GM12878 (cell line): Measurements from ENCODE around the gene CLEC4M. TPM values are rescaled to one million over a fixed set of nuclear protein-coding genes. Genes with fewer than 3 reads are reported as not detected.
A peak's percentile ranks its signal among the peaks of the same experiment; 100 is the strongest.

Source experiments
- ATAC-seq: fragments of 200-7000 bp; cut with Tn5 transposase; 3 replicates; pipeline ENCODE4 v1.9.1; 2020; ENCODE audit warnings: mild to moderate bottlenecking, moderate library complexity
- BruUV-seq: library from RNA; stranded (reverse); fragments of 400-500 nt; replicated peaks from 2 replicates; lab custom pipeline; 2021; lab: Mats Ljungman, UMichigan
- CTCF ChIA-PET: fragments of 300-600 bp; sonication (Branson Sonifier 250); formaldehyde crosslinking; extraction: SDS; loops from one replicate; lab custom pipeline; 2021; ENCODE audit warnings: inconsistent platforms; lab: Yijun Ruan, JAX
- POLR2A ChIA-PET: fragments of 350-600 bp; formaldehyde crosslinking; extraction: SDS; loops from one replicate; lab custom pipeline; 2021; ENCODE audit warnings: inconsistent platforms; lab: Charles Lee
- RAD21 ChIA-PET: fragments of 300-600 bp; sonication (Branson Sonifier 250); formaldehyde crosslinking; loops from one replicate; lab custom pipeline; 2023; ENCODE audit warnings: antibody characterized with exemption; ENCODE audit not compliant: unreplicated experiment; lab: Charles Lee
- SMC1A ChIA-PET: fragments of 300-600 bp; sonication (Branson Sonifier 250); formaldehyde crosslinking; loops from one replicate; lab custom pipeline; 2023; ENCODE audit not compliant: unreplicated experiment, uncharacterized antibody; lab: Charles Lee
- DNase-seq: peaks from one replicate; pipeline ENCODE4 v3.0.0-alpha.2; 2011; ENCODE audit warnings: low read depth, low spot score
- FAIRE-seq: peaks from 3 replicates; lab custom pipeline; 2011; peaks lifted over from hg19 to GRCh38; lab: Jason Lieb, UNC
- H2AFZ ChIP-seq: 2 replicates; pipeline ENCODE4 v1.6.0; 2011; ENCODE audit warnings: low read depth, low read length, control low read depth; ENCODE audit not compliant: control insufficient read depth
- H3K27ac ChIP-seq: 2 replicates; pipeline ENCODE4 v1.5.1; 2011; ENCODE audit warnings: control low read depth; ENCODE audit not compliant: control insufficient read depth, insufficient read depth
- H3K27me3 ChIP-seq, 2 experiments: replicated peaks in 1 of 2; 2 replicates each; pipeline versions ENCODE4 v1.6.0 to v1.6.1; 2011; ENCODE audit warnings: low read length in 1 of 2; ENCODE audit not compliant: control insufficient read depth in 2 of 2, insufficient read depth in 2 of 2
- H3K36me3 ChIP-seq, 2 experiments: 2 replicates each; pipeline ENCODE4 v1.5.1; 2011; ENCODE audit warnings: low read length in 1 of 2; ENCODE audit not compliant: control insufficient read depth in 2 of 2, insufficient read depth in 2 of 2
- H3K4me1 ChIP-seq: 2 replicates; pipeline ENCODE4 v1.6.1; 2011; ENCODE audit warnings: mild to moderate bottlenecking, low read length, moderate library complexity, mixed read lengths; ENCODE audit not compliant: control insufficient read depth, insufficient read depth
- H3K4me2 ChIP-seq: 2 replicates; pipeline ENCODE4 v1.6.0; 2011; ENCODE audit warnings: control low read depth; ENCODE audit not compliant: control insufficient read depth, insufficient read depth
- H3K4me3 ChIP-seq: fragments of 200-600 bp; sonication (generic); 2 replicates; pipeline ENCODE4 v1.5.1; 2016
- H3K79me2 ChIP-seq: 2 replicates; pipeline ENCODE4 v1.6.0; 2011; ENCODE audit warnings: low read length; ENCODE audit not compliant: control insufficient read depth, insufficient read depth
- H3K9ac ChIP-seq: 2 replicates; pipeline ENCODE4 v1.8.0; 2011; ENCODE audit warnings: low read length, control low read depth, mixed read lengths; ENCODE audit not compliant: control insufficient read depth, insufficient read depth
- H3K9me3 ChIP-seq: replicated peaks from 3 replicates; pipeline ENCODE4 v1.5.1; 2011; ENCODE audit warnings: mild to moderate bottlenecking, low read length; ENCODE audit not compliant: control insufficient read depth, insufficient read depth
- H4K20me1 ChIP-seq: 2 replicates; pipeline ENCODE4 v1.6.0; 2011; ENCODE audit not compliant: control insufficient read depth, insufficient read depth
- CHD1 ChIP-seq: IDR thresholded peaks from 2 replicates; pipeline ENCODE4 v1.6.1; 2012; ENCODE audit warnings: low read depth, low read length, improper control_type of control experiment
- CHD2 ChIP-seq: IDR thresholded peaks from 2 replicates; pipeline ENCODE4 v1.6.1; 2011; ENCODE audit warnings: low read depth, low read length, improper control_type of control experiment, borderline replicate concordance
- DPF2 ChIP-seq: fragments of 450-650 bp; IDR thresholded peaks from 2 replicates; pipeline ENCODE4 v1.6.1; 2017; ENCODE audit warnings: mild to moderate bottlenecking
- EED ChIP-seq: sonication (generic); IDR thresholded peaks from 2 replicates; pipeline ENCODE4 v1.6.1; 2016; ENCODE audit warnings: antibody characterized with exemption, low read depth
- KLF5 ChIP-seq: fragments of 450-650 bp; IDR thresholded peaks from 2 replicates; pipeline ENCODE4 v1.6.1; 2014; ENCODE audit warnings: mild to moderate bottlenecking; ENCODE audit not compliant: partially characterized antibody
- MEF2B ChIP-seq: fragments of 450-650 bp; IDR thresholded peaks from 2 replicates; pipeline ENCODE4 v1.6.1; 2018; ENCODE audit warnings: mild to moderate bottlenecking, moderate library complexity; ENCODE audit not compliant: partially characterized antibody, poor library complexity, severe bottlenecking
- NFXL1 ChIP-seq: fragments of 450-650 bp; IDR thresholded peaks from 2 replicates; pipeline ENCODE4 v1.6.1; 2017; ENCODE audit warnings: antibody characterized with exemption, mild to moderate bottlenecking, borderline replicate concordance
- NR2F1 ChIP-seq: fragments of 450-650 bp; conservative IDR thresholded peaks from 2 replicates; pipeline ENCODE4 v1.6.1; 2017; ENCODE audit warnings: mild to moderate bottlenecking
- PRDM15 ChIP-seq: fragments of 450-650 bp; formaldehyde crosslinking; IDR thresholded peaks from 2 replicates; pipeline ENCODE4 v1.4.0; 2020; ENCODE audit warnings: mild to moderate bottlenecking, moderate library complexity
- SMARCA5 ChIP-seq: fragments of 450-650 bp; IDR thresholded peaks from 2 replicates; pipeline ENCODE4 v1.6.1; 2017; ENCODE audit warnings: mild to moderate bottlenecking
- SREBF1 ChIP-seq: IDR thresholded peaks from 2 replicates; pipeline ENCODE4 v1.6.1; 2012; ENCODE audit warnings: mild to moderate bottlenecking, low read length
- SREBF2 ChIP-seq: IDR thresholded peaks from 2 replicates; pipeline ENCODE4 v1.6.1; 2012; ENCODE audit warnings: mild to moderate bottlenecking, low read length
- STAT3 ChIP-seq: IDR thresholded peaks from 2 replicates; pipeline ENCODE4 v1.6.1; 2011; ENCODE audit warnings: low read depth, low read length, improper control_type of control experiment
- ZNF24 ChIP-seq: fragments of 450-650 bp; IDR thresholded peaks from 2 replicates; pipeline ENCODE4 v1.6.1; 2017; ENCODE audit warnings: antibody characterized with exemption, mild to moderate bottlenecking
- WGBS: methylation state at CpG from one replicate; pipeline ENCODE4 v1.1.6; 2016; ENCODE audit warnings: low lambda C conversion rate; ENCODE audit not compliant: insufficient replicate concordance, insufficient coverage; ENCODE audit errors: missing lambda C conversion rate; 5-methylcytosine and 5-hydroxymethylcytosine counted together
- in situ Hi-C: fragments of 300-500 bp; cut with MboI; formaldehyde crosslinking; loops from 9 replicates; pipeline ENCODE4 v1.14.3; 2018; ENCODE audit warnings: mixed read lengths
- intact Hi-C: fragments of 100-400 bp; cut with micrococcal nuclease; formaldehyde crosslinking; loops from one replicate; pipeline ENCODE4 v1.14.2; 2022; ENCODE audit not compliant: unreplicated experiment
- polyA plus RNA-seq, 11 experiments: library from polyadenylated mRNA; depleted of rRNA in 4 of 11; unstranded in 6 of 11; stranded (reverse) in 5 of 11; fragments of >200 nt; fragmentation: Nextera tagmentation in 4 of 11; fragmentation: Illumina TruSeq in 1 of 11; extraction: Ambion mirVana in 4 of 11; extraction: Trizol in 1 of 11; gene quantifications; 1 replicate in 1 of 11; 2 replicates in 10 of 11; pipeline versions ENCODE4 v1.2.1 to v1.2.3, GENCODE V29; 2011 to 2016; ENCODE audit warnings: inconsistent platforms in 2 of 11, missing spikeins in 2 of 11, low read depth in 1 of 11
- total RNA-seq, 4 experiments: library from RNA; depleted of rRNA in 3 of 4; stranded (reverse); fragments of >200 nt in 3 of 4; fragmentation: Illumina TruSeq in 1 of 4; extraction: Trizol in 1 of 4; gene quantifications; 2 replicates each; pipeline versions ENCODE4 v1.2.1 to v1.2.3, GENCODE V29; 2013 to 2021
- TF ChIP-seq, protein P1 (sequence below): fragments of 450-650 bp; IDR thresholded peaks from 2 replicates; pipeline ENCODE4 v1.6.1; 2017; ENCODE audit warnings: borderline replicate concordance

The CLEC4M gene
- total and polyA plus RNA-seq, 10 of the 15 experiments (the other 5 are each of a cell fraction or from before 2014, with no cell fraction given): 0.11 to 0.42 (median 0.25) TPM; not detected in 1

- ChIA-PET CTCF (interaction anchor here (0.8 to 1.5 kb wide), 4 partner anchors 16 to 182 kb away, joined by 3 to 4 read pairs (median 3); partner anchors contain the start of genes PET100 and TRAPPC5), POLR2A (interaction anchor here (0.5 kb wide), 1 partner anchor 182 kb away, joined by 4 read pairs; the partner anchor contains the start of genes PET100 and XAB2), RAD21 (no interaction called here), SMC1A (interaction anchor here (0.7 to 1.6 kb wide), 2 partner anchors 12 to 34 kb away, joined by 3 to 5 read pairs; no protein-coding TSS in a partner anchor)
- no peak for DNase-seq
- H3K79me2 ChIP-seq: no peaks in the 10 kb centered on the region
- TF ChIP-seq CHD2 (no peak), CHD1 (no peak), NFXL1 (no peak), STAT3 (no peak), SREBF2 (no peak), NR2F1 (no peak), KLF5 (no peak)
- in situ Hi-C loops: no loop called here
- H3K4me3 ChIP-seq: no peak overlapping the region
- WGBS: 50% methylated on average over 2 of the region's 2 CpGs
- BruUV-seq: no TSS peak
- no peak overlapping the region for H3K9ac ChIP-seq
- ATAC-seq: no peak
- H3K27me3 ChIP-seq: no peaks in the 10 kb centered on the region
- no peak overlapping the region for H3K4me2 ChIP-seq
- FAIRE-seq: no peak
- H3K27ac ChIP-seq: no peak overlapping the region
- no peaks in the 10 kb centered on the region for H4K20me1 ChIP-seq
- no peak overlapping the region for H2AFZ ChIP-seq
- no peaks in the 10 kb centered on the region for H3K36me3 ChIP-seq
- intact Hi-C loops: no loop called here
- peaks cover 19% of the 10 kb centered on the region for H3K9me3 ChIP-seq
- H3K4me1 ChIP-seq: peaks cover 29% of the 10 kb centered on the region
Observed at GRCh38 chr19:7811989-7812388, 48.9 kb downstream of the CLEC4M start.

GRCh38 chr19:7815325-7815724 lies 52.3 kb downstream of the CLEC4M start:
- Histone ChIP-seq H3K36me3 (no peaks in the 10 kb centered on the region), H3K4me3 (no peak overlapping the region), H3K9ac (peak overlapping the region; percentile 25), H3K27ac (peak overlapping the region; percentile 17), H3K4me1 (peaks cover 24% of the 10 kb centered on the region), H3K79me2 (no peaks in the 10 kb centered on the region), H2AFZ (peak overlapping the region; percentile 16), H3K4me2 (peak overlapping the region; percentile 91), H4K20me1 (no peaks in the 10 kb centered on the region), H3K27me3 (no peaks in the 10 kb centered on the region), H3K9me3 (peaks cover 25% of the 10 kb centered on the region)
- intact Hi-C loops (no loop called here), in situ Hi-C loops (no loop called here)
- ATAC-seq (peak; percentile 78), DNase-seq (peak; percentile 57), FAIRE-seq (peak; percentile 74)
- WGBS: 1% methylated on average over 9 of the region's 10 CpGs
- ChIA-PET CTCF (interaction anchor here (1.4 kb wide), 1 partner anchor 12 kb away, joined by 3 read pairs; no protein-coding TSS in a partner anchor), POLR2A (no interaction called here), RAD21 (no interaction called here), SMC1A (no interaction called here)
- no TSS peak for BruUV-seq
- TF ChIP-seq SREBF1 (no peak), ZNF24 (no peak), SMARCA5 (no peak), PRDM15 (no peak), EED (peak; percentile 28; the same call in 1 of the 2 replicates), DPF2 (no peak), MEF2B (peak; percentile 82)
- TF ChIP-seq, protein P1, sequence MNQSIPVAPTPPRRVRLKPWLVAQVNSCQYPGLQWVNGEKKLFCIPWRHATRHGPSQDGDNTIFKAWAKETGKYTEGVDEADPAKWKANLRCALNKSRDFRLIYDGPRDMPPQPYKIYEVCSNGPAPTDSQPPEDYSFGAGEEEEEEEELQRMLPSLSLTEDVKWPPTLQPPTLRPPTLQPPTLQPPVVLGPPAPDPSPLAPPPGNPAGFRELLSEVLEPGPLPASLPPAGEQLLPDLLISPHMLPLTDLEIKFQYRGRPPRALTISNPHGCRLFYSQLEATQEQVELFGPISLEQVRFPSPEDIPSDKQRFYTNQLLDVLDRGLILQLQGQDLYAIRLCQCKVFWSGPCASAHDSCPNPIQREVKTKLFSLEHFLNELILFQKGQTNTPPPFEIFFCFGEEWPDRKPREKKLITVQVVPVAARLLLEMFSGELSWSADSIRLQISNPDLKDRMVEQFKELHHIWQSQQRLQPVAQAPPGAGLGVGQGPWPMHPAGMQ: no peak
